NCI-H2227 treated with DMSO at 0.1 percent for 48 hours (cell line): ENCODE results near the gene C1QC.
"Not testable (repeated sequence)": the region's sequence is repeated elsewhere in the genome, so short reads cannot be mapped to it uniquely, and the experiment has no call there.

Experiments
- DNase-seq: peaks from one replicate; lab custom pipeline; 2025; lab: John Stamatoyannopoulos, UW

Gene C1QC

GRCh38 chr1:22650089-22650693 lies 6.8 kb downstream of the C1QC start:
- DNase-seq: peak; percentile 69

GRCh38 chr1:22651941-22652856 lies 8.8 kb downstream of the C1QC start:
- DNase-seq: peak; percentile 11

- DNase-seq: no peak
Observed at GRCh38 chr1:22652881-22653316, 9.5 kb downstream of the C1QC start, which contains the start of gene C1QB. Gene C1QB, plus strand, starts transcription at chr1:22653236. Its CDS starts 6,227 bp downstream, at chr1:22659463.

- DNase-seq: no peak
Observed at GRCh38 chr1:22654692-22655091, 11.3 kb downstream of the C1QC start.

GRCh38 chr1:22658385-22659163 lies 15.1 kb downstream of the C1QC start:
- DNase-seq: no peak

GRCh38 chr1:22660716-22661241 lies 17.3 kb downstream of the C1QC start:
- DNase-seq: no peak

- DNase-seq: no peak
Observed at GRCh38 chr1:22661880-22662279, 18.4 kb downstream of the C1QC start.

GRCh38 chr1:22662318-22662717 lies 18.9 kb downstream of the C1QC start:
- peak; percentile 15 for DNase-seq

GRCh38 chr1:22662986-22663408 lies 19.6 kb downstream of the C1QC start:
- no peak for DNase-seq

GRCh38 chr1:22665752-22666151 lies 22.3 kb downstream of the C1QC start:
- DNase-seq: peak; percentile 21

GRCh38 chr1:22666412-22666811 lies 23.0 kb downstream of the C1QC start:
- DNase-seq: no peak

- DNase-seq: not testable (repeated sequence)
Observed at GRCh38 chr1:22668840-22669239, 25.4 kb downstream of the C1QC start.

GRCh38 chr1:22670352-22670975 lies 27.0 kb downstream of the C1QC start:
- DNase-seq: no peak

- no peak for DNase-seq
Observed at GRCh38 chr1:22671999-22672398, 28.6 kb downstream of the C1QC start.

GRCh38 chr1:22673486-22674409 lies 30.3 kb downstream of the C1QC start:
- peak; percentile 80 for DNase-seq

- DNase-seq: no peak
Observed at GRCh38 chr1:22674410-22674749, 30.9 kb downstream of the C1QC start.

GRCh38 chr1:22676151-22676550 lies 32.7 kb downstream of the C1QC start:
- not testable (repeated sequence) for DNase-seq

- no peak for DNase-seq
Observed at GRCh38 chr1:22676916-22677583, 33.6 kb downstream of the C1QC start.

GRCh38 chr1:22677931-22678896 lies 34.8 kb downstream of the C1QC start:
- no peak for DNase-seq
